ENCODE results near the gene XPC.
"Not testable (repeated sequence)": the region's sequence is repeated elsewhere in the genome, so short reads cannot be mapped to it uniquely, and the experiment has no call there.

Gene XPC

DNA sequence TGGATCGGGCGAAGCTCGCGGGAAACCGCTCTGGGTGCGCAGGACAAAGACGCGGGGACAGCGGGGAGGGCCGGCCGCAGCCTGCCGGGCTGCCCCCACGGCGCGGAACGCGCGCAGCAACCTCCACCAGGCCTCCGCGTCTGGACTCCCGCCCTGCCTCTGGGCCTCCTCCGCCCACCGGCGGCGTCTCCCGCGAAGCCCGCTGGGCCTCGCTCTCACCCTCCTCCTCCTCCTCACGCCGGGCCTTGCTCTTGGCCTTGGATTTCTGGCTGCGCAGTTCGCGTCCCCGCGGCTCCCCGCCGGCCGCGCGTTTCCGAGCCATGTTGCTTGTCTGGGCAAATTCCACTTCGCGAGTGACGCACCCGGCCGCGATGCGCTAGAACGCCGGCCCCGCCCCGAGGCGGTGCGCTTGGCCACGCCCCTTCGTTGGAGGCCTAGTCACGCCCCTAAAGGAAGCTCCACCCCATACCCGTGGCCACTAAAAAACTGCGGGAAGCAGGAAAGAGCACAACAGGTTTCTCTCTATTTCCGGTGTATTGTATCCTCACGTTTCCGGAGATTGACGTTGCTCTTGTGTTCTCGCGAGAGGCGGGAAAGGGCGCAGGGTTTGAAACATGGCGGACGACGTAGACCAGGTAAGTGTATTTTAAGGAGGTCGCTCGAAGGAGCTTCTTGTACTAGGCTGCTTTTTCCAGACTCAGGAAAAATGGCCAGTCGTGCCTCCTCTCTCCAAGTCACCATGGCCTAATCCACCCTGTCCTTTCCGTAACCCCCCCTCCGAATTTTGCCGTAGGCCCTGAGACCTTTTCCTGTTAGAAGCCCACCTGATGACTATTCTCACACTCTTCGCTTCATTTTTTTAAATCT lies at the start of gene XPC, which contains the start of gene LSM3:
Gene XPC (minus strand): TSS at position 355 of the 867 bp plus-strand sequence. CDS start 33 bp downstream, at position 322.
Gene LSM3 (plus strand): TSS at position 571 of the 867 bp plus-strand sequence. CDS start 44 bp downstream, at position 615.
- peak; percentile 99 for DNase-seq (ENCODE audit: low spot score)

DNA sequence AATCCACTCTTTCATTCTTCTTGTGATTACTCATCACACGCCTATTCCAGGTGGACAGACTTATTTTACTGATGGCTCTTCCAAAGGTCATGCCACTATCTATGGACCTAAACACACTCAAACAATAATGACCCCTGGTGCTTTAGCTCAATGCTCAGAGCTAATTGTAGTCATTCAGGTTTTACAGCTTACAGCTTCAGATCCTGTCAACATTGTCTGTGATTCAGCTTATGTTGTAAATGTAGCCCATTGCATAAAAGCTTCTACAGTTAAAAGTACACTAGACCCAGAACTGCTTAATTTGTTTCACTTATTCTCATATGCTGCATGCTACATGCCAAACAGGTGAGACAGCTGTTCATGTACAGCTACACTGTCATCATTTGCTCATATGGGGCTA lies 49.5 kb upstream of the XPC start:
- no peak for DNase-seq (ENCODE audit: low spot score)

DNA sequence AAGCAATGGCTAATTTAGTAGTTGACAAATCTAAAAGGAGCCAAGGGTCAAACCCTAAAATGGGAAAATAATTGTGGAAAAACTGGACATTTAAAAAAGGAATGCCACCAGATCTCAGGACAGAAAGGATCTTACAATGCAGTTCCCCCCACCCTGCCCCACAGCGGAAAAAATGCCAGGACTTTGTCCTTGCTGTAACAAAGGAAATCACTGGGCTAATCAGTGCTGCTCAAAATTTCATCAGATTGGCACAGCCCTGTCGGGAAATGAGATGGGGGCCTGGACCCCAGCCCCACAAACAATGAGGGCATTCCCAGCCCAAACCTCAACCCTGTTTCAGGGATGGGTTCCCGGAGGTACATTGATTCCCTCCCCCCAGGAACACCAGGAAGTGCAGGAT lies 48.0 kb upstream of the XPC start:
- not testable (repeated sequence) for DNase-seq (ENCODE audit: low spot score)

GRCh38 chr3:14225421-14225820 lies 47.0 kb upstream of the XPC start:
- no peak for DNase-seq (ENCODE audit: low spot score)

- no peak for DNase-seq (ENCODE audit: low spot score)
These were observed 46.5 kb upstream of the XPC start for GRCh38 chr3:14224895-14225294.

GRCh38 chr3:14223595-14223994 lies 45.2 kb upstream of the XPC start:
- DNase-seq (ENCODE audit: low spot score): no peak

- DNase-seq (ENCODE audit: low spot score): no peak
These were observed 44.6 kb upstream of the XPC start for GRCh38 chr3:14222900-14223594.

- no peak for DNase-seq (ENCODE audit: low spot score)
These were observed 44.1 kb upstream of the XPC start for GRCh38 chr3:14222457-14222856.

DNA sequence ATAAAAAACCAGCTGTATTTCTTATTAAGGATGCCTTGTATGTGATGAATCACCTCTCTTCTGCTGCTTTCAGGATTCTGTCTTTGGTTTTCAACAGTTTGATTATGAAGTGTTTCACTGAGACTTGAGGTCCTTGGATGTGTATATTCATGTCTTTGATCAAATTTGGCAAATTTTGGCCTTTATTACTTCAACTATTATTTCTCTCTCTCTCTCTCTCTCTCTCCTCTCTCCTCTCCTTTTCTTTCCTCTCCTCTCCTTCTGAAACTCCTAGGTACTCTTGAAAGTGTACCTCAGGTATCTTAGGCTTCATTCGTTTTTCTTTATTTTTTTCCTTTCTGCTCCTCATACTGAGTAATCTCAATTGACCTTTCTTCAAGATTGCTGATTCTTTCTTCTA lies 43.5 kb upstream of the XPC start:
- no peak for DNase-seq (ENCODE audit: low spot score)

GRCh38 chr3:14220933-14221332 lies 42.5 kb upstream of the XPC start:
- DNase-seq (ENCODE audit: low spot score): no peak

GRCh38 chr3:14218355-14218754 lies 40.0 kb upstream of the XPC start:
- DNase-seq (ENCODE audit: low spot score): no peak

DNA sequence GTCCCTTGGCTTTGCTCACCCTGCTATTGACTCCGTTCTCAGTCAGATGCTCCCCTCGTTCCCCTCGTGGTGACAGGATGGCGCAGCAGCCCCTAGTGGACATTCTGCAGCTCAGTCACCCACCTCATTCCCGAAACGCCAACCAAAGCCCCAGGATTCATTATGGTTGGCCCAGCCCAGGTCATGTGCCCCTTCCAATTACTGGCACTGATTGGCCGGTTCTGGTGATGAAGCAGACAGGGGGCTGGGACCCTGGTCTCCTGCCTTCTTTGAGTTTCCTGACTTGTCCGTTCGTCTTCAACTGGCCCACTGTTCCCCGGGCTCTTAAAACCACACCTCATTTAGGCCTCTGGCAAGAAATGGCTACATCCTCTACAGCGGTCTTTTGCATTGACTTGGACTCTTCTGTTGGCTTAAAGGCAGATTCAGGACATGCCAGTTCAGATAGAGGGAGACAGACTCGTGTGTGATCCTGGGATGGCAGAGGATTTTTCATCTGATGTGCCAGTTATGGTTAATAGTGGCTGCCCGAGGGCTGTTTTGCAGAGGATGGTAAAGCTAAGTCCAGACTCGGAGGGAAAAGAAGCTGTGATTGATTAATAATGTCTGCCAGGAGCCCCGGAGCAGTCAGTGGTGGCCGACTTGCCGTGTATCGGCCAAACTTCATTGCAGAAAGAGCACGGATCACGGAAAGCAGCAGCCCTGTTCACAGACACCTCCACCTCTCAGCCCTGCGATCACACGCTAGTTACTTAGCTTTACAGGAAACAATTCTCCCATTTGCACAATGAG lies 38.1 kb upstream of the XPC start:
- peak; percentile 89 for DNase-seq (ENCODE audit: low spot score)

- no peak for DNase-seq (ENCODE audit: low spot score)
These were observed 36.4 kb upstream of the XPC start for GRCh38 chr3:14214764-14215163.

- no peak for DNase-seq (ENCODE audit: low spot score)
These were observed 34.8 kb upstream of the XPC start for GRCh38 chr3:14213066-14213774.

DNA sequence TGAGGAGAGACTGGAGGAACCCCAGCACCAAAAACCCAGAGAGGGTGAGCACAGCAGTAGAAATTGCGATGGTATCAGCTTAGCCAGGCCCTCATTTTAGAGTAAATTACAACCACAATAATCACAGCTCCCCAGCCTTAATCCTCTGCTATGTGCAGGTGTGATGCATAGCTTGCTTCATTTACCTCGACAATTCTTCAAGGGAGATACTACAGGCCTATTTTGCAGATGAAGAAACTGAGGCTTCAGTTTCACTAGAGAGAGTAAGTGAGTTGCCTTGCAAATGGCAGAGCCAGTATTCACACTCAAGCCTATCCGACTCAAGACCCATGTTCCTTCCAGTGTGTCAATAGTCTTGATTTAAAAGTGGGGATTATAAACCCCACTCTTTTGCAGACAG lies 33.6 kb upstream of the XPC start:
- DNase-seq (ENCODE audit: low spot score): no peak

- DNase-seq (ENCODE audit: low spot score): no peak
These were observed 33.2 kb upstream of the XPC start for GRCh38 chr3:14211621-14212020.

DNA sequence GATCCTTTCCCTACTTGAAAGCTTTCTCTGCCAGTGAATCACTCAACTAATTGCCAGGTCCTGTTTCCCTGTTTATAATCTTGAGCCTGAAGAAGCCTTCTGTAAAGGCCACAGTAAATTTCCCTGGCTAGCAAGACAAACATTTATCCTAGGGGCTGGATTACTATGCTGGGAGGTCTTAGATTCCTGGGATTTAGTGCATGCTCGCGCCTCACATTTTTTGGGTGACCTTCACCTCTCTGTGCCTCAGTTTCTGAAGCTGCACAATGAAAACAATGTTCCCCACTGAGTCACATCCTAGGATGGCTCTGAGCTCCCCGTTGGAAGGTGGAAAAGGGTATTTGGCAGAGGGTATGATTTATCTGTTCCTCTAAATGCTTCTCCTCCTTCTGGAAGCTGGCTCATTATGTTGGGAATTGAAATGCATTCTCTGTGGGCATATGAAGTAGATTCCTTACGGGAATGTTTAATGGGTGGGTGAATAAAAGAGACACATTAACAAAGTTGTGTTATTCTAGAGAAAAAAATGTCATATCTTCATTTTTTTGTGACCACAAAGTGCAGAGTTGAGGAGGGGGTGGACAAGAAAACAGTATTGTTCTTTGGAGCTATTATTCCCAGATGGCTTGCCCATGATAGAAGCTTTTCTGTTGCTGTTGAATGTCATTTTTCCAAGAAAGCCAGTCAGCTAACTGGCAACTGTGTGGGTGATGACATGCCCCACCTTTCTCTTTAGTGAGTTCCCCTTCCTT lies 32.6 kb upstream of the XPC start:
- no peak for DNase-seq (ENCODE audit: low spot score)

- no peak for DNase-seq (ENCODE audit: low spot score)
These were observed 31.9 kb upstream of the XPC start for GRCh38 chr3:14210290-14210688.

DNA sequence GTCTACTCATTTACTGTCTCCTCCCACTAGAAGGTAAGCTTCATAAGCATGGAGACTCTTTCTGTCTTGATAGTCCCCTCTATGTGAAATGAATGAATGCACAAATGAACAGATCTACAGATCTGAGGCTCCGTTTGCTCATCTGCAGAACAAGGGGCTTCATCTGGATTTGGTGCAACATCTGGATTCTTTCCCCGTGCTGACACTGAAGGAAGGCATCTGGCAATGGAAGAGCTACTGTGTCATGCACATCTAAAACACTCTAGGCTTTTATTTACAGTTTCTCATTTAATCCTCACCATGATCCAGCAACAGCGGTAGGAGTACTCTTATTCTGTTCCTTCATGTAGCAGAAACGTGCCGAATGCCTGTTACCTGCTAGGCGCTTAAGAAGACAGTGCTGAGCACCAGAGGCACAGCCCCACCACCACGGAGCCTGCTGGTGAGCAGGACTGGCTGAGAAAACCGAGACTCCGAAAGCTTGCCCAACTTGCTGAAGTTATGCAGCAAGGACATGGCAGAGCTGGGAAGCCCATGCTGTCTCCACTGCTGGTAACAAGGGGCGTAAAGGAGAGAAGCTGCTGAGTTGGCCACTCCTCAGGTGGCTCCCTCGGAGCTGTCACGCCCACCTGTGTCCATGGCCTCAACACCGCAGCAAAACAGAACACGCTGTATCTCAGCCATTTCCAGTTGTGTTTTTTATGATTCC lies 31.3 kb upstream of the XPC start:
- no peak for DNase-seq (ENCODE audit: low spot score)

DNA sequence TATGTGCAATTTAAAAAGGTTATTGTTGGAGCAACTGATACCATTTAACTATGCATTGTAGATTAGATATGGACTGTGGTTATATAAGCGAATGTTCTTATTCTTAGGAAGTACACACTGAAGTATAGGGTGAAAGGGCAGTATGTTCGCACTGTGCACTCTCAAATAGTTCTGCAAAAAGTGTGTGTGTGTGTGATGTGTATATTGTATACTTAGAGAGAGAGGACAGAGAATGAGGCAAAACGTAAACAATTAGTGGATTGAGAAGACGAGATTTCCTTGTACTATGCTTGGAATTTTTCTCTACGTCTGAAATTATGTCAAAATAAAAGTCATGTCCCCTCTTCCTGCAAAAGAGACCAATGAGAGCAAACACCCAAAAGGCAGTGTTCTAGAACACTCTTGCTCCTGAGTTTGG lies 30.6 kb upstream of the XPC start:
- no peak for DNase-seq (ENCODE audit: low spot score)

All from Ammon's horn (tissue), 1 donor.